GM12865 (cell line): ENCODE results near the gene PRKAR1B.
"Not testable (repeated sequence)": the region's sequence is repeated elsewhere in the genome, so short reads cannot be mapped to it uniquely, and the experiment has no call there.

Source experiments
- DNase-seq: peaks from one replicate; pipeline ENCODE4 v3.0.0; 2010; ENCODE audit warnings: low read depth
- H3K4me3 ChIP-seq: 2 replicates; pipeline ENCODE4 v1.5.1; 2011; ENCODE audit warnings: mild to moderate bottlenecking, low read depth, low read length, control low read depth
- TF ChIP-seq, protein P1 (sequence below): IDR thresholded peaks from 2 replicates; pipeline ENCODE4 v1.5.1; 2011; ENCODE audit warnings: low read length, control low read depth, low read depth, inconsistent platforms; ENCODE audit not compliant: insufficient read depth; ENCODE audit errors: missing control alignments

Gene PRKAR1B

GRCh38 chr7:641966-642365 lies 85.1 kb downstream of the PRKAR1B start:
- TF ChIP-seq, protein P1, sequence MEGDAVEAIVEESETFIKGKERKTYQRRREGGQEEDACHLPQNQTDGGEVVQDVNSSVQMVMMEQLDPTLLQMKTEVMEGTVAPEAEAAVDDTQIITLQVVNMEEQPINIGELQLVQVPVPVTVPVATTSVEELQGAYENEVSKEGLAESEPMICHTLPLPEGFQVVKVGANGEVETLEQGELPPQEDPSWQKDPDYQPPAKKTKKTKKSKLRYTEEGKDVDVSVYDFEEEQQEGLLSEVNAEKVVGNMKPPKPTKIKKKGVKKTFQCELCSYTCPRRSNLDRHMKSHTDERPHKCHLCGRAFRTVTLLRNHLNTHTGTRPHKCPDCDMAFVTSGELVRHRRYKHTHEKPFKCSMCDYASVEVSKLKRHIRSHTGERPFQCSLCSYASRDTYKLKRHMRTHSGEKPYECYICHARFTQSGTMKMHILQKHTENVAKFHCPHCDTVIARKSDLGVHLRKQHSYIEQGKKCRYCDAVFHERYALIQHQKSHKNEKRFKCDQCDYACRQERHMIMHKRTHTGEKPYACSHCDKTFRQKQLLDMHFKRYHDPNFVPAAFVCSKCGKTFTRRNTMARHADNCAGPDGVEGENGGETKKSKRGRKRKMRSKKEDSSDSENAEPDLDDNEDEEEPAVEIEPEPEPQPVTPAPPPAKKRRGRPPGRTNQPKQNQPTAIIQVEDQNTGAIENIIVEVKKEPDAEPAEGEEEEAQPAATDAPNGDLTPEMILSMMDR = no peak
- DNase-seq = no peak
- H3K4me3 ChIP-seq = no peak overlapping the region

- TF ChIP-seq, protein P1 = no peak
- DNase-seq = no peak
Measured at GRCh38 chr7:641269-641671, 85.8 kb downstream of the PRKAR1B start.

DNA sequence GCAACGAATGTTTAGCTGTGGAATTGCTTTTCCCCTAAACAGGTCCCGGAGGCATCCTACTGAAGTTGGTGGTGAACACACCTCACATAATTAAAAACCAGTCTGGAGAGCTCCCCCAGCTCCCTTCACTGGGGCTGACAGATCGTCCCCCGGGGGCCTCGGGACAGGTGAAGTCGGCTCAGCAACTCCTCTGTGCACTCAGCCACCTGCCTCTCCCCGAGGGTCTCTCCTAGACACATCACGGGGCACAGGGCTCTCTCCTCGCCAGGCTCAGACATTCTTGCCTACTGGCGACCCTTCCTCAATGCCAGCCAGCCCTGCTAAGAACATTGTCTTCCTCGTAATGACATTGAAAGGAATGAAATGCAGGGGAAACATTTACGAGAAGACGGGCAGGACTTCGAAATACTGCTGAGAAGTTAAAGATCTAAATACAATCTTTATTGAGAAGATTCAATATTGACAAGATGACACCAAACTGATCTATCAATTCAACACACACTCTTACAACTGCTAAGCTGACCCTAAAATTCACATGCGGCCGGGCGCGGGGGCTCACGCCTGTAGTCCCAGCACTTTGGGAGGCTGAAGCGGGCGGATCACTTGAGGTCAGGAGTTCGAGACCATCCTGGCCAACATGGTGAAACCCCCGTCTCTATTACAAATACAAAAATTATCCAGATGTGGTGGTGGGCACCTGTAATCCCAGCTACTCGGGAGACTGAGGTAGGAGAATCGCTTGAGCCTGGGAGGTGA lies 88.6 kb downstream of the PRKAR1B start:
- DNase-seq = no peak
- no peak overlapping the region for H3K4me3 ChIP-seq
- TF ChIP-seq, protein P1 = no peak

More at GRCh38 chr7:641269-641671, 85.8 kb downstream of the PRKAR1B start:
- H3K4me3 ChIP-seq = no peak overlapping the region

GRCh38 chr7:637826-638225 lies 89.3 kb downstream of the PRKAR1B start:
- no peak overlapping the region for H3K4me3 ChIP-seq
- TF ChIP-seq, protein P1 = no peak
- no peak for DNase-seq

DNA sequence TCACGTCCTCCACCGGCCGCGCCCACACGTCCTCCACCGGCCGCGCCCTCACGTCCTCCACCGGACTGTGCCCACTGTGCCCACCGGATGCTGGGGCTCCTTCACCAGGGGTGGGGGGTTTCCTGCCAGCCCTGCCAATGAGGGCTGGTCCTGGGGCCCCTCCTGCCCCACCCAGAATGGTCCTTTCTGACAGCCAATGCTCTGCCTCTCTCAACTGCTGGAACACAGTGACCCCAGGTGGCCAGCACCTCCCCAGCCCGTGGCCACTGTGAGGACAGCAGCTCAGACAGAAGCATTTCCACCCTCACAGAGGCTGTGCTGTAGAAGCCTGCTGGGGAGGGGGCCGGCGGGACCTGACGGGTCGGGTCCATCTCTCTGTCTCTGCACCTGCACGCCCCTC lies 90.7 kb downstream of the PRKAR1B start:
- TF ChIP-seq, protein P1 = no peak
- no peak overlapping the region for H3K4me3 ChIP-seq
- no peak for DNase-seq

DNA sequence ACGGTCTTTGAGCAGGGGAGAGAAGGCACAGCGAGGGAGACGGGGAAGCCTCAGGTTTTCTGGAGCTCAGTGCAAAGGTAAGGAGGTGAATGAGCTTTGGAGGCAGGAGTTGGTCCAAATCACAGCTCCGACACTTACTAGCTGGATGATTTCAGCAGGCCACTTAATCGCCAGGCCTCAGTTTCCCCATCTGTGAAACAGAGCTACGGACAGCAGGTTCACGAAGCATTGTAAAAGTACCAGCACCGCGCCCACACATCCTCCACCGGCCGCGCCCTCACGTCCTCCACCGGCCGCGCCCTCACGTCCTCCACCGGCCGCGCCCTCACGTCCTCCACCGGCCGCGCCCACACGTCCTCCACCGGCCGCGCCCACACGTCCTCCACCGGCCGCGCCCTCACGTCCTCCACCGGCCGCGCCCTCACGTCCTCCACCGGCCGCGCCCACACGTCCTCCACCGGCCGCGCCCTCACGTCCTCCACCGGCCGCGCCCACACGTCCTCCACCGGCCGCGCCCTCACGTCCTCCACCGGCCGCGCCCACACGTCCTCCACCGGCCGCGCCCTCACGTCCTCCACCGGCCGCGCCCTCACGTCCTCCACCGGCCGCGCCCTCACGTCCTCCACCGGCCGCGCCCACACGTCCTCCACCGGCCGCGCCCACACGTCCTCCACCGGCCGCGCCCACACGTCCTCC lies 91.2 kb downstream of the PRKAR1B start:
- not testable (repeated sequence) for DNase-seq

GRCh38 chr7:635227-635626 lies 91.9 kb downstream of the PRKAR1B start:
- H3K4me3 ChIP-seq = no peak overlapping the region
- TF ChIP-seq, protein P1 = no peak
- no peak for DNase-seq

More for the DNA sequence above, 91.2 kb downstream of the PRKAR1B start:
- H3K4me3 ChIP-seq = not testable (repeated sequence)
